DMS 273 (cell line): Measurements from ENCODE around the gene CUTA.

Experiments
- DNase-seq: peaks from one replicate; lab custom pipeline; 2025; ENCODE audit not compliant: unreplicated experiment; lab: John Stamatoyannopoulos, UW

CUTA gene

DNA sequence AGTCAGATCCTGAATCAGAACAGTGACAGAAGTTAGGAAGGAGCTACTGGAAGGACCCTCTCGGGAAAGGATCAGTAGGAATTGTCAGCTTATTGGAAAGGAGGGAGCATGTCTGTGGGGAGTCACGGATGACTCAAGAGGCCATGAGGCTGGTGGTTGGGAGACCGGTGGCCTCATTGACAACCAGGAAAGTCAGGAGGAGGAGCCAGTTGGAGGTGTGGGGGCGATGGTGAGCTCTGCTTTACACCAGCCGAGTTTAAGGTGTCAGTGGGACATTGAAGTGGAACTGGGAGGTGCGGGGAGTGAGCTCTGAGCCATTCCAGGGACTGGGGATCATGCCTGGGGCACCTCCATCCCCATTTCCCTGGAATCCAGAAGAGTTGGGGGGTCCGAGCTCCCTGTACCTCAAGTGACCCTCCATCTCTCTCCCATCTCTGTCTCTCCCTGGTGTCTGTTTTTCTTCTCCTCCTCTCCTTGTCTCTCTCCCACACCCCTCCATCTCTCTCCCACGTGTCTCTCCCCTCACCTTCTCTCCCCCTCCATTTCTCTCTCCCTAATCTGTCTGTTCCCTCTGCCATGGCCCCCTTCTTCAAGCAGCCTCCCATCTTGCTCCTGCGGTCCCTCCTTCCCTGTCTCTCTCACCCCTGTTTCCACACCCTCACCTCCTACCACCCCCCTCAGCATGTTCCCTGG is 22.2 kb upstream of the CUTA start:
- DNase-seq = no peak

DNA sequence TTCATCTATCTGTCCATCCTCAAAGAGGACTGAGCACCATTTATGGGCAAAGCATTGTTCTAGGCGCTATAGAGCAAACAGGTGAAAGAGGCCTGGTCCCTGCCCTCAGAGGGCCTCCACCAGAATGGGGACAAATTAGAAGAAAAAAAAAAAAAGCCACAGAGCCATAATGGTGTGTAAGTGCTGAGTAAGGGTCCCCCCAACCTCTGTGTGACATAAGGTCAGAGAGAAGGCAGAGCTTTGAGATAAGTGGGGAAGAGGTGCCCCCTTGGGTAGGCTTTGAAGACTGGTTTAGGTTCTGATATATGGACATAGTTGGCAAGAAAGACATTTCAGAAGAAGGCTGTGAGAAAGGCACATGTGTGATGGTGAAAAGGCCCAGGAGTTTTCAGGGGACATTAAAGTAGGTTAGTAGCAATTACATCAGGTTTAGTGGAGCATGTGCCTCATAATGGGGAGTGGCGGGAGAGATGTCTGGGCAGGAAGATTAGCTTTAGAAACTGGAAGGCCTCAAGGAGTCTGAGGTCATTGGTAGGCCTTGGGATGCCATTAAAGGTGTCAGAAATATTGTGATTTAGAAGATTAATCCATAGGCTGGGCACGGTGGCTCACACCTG is 21.2 kb upstream of the CUTA start:
- no peak for DNase-seq

DNA sequence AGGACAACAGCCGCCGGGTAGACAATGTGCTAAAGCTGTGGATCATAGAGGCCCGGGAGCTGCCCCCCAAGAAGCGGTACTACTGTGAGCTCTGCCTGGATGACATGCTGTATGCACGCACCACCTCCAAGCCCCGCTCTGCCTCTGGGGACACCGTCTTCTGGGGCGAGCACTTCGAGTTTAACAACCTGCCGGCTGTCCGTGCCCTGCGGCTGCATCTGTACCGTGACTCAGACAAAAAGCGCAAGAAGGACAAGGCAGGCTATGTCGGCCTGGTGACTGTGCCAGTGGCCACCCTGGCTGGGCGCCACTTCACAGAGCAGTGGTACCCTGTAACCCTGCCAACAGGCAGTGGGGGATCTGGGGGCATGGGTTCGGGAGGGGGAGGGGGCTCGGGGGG is 19.8 kb upstream of the CUTA start:
- no peak for DNase-seq

DNA sequence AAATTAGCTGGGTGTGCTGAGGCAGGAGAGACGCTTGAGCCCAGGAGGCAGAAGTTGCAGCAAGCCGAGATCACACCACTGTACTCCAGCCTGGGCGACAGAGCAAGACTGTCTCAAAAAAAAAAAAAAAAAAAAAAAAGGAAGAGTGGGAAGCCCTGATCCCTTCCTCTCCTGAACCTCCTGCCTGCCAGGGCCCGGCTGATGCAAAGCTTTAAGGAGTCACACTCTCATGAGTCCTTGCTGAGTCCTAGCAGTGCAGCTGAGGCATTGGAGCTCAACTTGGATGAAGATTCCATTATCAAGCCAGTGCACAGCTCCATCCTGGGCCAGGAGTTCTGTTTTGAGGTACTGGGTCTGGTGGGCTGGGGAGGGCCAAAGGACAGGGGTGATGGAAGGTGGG is 17.1 kb upstream of the CUTA start:
- DNase-seq = no peak

DNA sequence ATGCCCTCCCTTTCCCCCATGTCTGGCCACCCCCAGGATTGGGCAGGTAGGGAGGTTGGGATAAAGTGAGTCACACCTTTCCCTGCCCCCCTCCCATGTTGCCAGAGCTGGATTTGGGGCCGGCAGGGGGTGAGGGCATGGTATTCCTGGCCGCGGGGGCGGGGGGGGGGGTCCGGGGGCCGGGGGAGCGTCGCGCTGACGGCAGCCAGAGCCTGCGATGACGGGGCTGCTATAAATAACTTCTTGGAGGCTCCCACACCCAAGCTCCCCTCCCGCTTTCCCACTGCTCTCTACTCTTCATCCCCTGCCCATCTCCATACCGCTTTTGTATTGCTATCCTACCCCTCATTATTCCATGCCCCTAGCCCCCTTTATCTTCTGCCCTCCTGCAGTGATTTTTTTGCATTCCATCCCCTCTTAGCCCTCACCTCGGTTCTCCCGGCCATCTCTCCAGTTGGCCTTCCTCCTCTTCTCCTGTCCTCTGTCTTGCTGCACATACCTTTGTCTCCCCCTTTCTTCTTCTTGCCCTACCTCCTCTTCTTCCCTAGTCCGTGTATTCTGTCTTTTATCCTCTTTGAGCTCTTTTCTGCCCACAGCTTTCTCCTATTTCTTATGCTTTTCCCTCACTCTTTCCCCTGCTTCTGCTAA is 15.8 kb upstream of the CUTA start:
- DNase-seq = no peak

DNA sequence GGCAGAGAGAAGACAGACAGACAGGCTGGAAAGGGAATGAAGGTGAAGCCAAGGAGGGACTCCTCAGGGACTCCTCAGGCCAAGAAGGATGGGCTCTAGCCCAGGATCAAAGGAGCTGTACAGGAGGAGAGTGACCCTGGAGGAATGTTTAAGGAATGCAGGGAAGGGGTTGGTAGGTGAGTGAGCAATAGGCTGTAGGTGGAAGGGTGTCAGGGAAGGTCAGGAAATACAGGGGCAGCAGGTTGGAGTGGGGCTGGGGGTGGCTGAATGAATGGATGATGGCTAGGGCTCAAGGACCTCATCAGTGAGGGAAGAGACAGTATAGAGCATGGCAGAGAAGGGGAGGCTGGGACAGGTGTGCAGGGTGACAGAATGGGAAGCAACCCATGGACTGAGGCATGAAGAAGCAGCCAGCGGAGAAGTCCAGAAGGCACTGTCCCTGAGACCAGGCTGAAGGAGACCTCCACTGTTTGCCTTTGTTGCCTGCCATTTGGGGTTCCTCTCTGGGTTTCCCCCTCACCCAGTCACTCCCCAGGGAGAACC is 15.2 kb upstream of the CUTA start:
- no peak for DNase-seq

DNA sequence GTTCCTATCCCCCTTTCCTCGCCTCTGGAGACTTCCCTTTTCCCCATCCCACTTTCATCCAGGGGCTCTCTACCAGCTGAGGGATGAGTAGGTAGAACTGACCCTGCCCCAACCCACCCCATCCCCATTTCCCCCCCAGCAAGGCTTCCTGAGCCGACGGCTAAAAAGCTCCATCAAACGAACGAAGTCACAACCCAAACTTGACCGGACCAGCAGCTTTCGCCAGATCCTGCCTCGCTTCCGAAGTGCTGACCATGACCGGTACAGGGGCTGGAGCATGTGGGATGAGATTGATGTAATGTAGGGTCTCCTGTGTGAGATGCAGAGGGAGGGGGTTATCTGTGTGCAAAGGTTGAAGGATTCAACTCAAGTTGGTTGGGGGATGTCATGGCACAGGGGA is 14.6 kb upstream of the CUTA start:
- DNase-seq = no peak

DNA sequence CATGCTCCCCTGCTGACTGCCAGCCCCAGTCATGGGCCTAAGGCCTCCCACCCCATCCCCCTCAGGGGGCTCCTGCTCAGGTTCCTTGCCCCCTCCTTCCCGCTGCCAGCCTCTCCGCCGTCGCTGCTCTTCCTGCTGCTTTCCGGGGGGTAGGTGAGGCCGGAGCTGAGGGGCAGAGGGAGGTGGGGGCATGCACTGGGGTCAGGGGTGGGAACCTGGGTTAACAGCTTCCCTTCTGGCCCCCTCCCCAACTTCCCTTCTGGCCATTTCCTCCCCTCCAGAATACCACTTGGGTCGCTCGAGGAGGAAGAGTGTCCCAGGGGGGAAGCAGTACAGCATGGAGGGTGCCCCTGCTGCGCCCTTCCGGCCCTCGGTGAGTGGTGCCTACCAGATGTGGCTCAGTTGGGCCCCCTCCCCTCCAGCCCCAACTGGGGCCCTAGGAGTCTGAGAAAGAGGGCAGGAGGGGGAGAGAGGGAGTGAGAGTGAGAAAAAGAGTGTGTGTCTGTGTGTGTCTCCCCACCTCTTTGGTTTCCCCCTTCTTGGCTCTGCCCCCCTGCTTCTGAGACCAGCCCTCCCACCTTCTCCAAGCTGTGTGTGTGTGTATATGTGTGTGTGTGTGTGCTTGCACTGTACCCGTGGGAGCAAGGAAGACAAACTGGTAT is 14.1 kb upstream of the CUTA start:
- DNase-seq = no peak

DNA sequence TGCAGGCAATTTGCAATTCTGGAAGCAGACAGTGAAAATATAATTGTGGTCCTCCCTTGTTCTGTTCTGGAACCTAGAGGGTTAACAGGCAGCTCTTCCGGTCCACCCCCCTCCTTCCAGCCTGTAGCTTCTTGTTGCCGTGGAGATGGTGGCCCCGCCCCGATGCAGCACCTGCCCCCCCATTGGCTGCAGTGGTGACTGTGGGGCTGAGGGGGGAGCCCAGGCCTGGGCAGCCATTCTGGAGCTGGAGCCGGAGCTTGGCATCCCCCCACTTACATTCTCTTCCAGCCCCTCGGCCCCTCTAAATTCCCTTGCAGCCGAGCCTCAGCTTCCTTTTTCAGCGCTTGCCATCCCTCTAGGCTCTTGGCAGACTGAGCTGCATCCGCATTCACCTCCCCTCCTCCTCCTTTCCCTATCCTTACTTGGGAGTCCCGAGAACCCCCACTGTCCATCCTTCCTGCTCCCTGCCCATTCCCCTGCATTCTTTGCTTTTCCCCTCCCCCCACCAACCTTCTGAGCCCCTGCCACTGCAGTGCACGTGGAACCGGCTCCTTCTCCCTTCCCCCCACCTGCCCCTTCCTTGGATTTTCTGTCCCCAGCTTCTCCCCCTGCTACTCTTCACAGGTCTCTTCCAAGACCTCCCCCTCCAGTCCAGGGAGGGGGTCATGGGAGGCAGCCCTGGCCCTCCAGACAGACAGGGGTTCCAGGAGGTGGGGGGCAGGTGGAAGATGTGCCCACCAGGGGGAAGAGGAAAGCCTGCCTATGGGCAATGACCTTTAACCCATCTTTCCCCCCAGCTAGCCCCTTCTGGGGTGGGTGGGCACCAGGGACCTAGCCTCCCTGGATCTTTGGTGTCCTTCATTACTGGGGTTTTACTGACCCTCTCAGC is 13.3 kb upstream of the CUTA start:
- peak; percentile 81 for DNase-seq

DNA sequence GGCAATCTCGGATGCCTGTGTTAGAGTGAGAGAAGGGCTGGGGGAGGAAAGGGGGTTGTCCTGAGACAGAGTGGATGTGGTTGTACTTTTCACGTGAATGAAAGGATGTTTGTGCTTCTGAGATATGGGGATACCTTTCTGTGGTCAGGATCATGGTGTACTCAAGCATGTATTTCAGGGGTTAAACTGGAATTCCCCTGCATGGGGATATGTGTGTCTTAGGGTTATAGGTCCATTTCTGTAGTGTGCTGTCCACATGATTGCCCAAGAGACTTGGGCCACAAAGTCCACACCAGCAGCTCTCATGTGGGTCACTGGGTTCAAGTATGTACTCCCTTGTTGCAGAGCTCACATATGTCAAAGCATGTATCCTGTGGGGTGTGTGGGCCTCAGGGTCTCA is 12.4 kb upstream of the CUTA start:
- DNase-seq = no peak

DNA sequence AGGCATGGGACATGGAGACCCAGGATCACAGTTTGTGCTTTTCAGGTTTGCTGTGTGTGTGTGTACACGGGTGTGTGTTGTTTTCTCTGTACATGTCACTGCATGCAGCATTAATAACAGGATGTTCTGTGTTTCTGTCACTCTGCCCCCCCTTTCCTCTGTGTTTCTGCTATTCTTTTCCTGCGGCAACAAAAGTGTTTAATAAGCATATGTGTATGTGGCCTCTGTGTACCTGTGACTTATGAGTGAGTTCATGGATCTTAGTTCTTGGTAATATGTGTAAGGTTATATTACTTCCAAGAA is 11.8 kb upstream of the CUTA start:
- DNase-seq = no peak

DNA sequence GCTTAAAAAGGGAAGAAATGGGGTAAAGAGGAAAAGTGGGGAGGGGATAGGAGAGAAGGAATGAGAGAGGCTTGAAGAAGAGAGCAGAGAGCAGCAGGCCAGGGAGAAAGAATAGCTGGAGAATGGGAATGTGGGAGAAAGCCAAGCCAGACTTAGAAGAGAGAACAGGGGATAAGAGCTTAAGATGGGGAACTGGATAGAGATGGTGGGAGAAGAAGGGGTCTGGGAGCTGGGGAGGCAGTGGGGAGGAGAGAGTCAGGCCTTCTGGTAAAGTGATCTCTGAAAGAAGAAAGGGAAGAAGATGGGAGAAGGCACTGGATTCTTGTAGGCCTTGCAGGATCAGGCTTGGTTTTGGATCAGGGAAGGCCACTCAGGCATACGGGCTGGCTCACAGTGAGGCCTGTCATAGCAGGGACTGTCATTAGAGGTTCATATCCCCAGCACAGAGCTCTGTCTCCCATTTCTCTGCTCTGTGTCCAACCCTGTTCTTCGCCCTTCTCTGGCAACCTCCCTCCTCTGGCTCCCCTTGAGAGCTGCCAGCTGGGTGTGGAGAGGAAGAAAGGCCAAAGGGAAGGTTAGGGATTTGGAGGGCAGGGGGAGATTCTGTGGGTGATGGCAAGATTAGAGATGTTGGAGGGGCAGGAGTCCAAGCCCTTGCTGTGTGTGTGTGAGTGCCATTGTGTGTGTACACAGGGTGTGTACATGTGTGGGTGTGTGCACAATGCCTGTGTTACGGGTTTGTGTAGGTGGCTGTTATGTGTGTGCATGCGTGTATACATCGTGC is 11.3 kb upstream of the CUTA start:
- peak; percentile 26 for DNase-seq

DNA sequence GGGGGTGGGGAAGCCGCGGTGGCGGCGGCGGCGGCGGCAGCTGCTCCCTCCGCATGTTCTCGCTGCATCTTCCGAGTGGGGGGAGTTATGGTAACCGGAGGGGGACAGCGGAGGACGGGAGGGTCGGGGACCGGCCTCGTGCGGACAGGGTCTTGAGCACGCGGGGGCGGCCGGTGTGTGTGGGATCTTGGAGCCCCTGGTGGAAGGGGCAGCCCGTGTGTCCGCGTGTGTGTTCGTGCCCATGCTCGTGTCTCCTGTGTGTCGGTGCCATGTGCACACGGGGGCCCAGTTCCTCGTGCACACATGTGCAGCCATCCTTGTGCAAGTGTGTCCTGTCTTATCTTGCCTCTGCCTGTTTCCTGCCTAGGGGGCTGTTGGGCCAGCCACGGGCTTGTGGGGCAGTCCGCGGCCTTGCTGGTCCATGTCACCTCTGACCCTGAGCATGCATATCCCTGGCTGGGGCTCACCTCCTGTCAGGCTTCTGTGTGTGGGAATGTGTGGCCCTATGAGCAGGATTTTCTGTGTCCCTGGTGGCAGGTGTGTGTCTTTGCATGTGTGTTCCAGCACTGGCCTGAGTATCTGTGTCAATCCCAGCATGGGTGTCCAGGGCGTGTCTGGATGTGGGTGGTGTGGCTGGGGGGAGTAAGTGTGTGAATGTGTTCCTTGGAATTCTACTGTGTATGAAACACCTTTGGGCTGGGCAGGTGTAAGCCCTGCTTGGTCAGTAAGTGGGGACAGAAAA is 10.5 kb upstream of the CUTA start:
- DNase-seq = peak; percentile 72

DNA sequence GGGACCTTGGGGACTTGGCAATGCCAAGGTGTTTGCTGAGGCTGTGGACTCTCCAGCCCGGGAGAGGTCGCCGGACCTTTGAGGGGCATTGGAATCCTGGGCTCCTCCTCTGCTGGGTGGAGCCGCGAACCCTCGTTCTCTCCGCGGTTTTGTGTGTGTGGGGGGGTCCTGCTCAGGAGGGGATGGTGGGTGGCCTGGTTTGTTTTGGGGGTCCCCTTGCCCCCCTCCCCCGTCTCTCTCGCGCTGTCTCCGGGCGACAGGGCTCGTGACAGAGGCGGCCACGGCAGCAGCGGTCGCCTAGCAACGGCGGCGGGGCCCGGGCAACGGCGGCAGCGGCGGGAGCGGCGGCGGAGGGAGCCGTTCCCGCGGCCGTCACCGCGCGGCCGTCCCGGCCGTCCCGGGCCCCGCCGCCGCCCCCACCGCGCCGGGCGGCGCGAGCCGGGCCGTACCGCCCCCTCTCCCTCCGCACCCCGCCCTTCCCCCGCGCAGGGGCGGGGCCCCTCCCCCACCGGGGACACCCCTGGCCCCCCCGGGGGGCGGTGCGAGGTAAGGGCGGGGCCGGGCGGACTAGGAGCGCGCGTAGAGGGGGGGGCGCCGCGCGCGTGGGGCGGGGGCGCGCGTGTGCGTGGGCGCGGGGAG is 9.8 kb upstream of the CUTA start:
- peak; percentile 64 for DNase-seq

DNA sequence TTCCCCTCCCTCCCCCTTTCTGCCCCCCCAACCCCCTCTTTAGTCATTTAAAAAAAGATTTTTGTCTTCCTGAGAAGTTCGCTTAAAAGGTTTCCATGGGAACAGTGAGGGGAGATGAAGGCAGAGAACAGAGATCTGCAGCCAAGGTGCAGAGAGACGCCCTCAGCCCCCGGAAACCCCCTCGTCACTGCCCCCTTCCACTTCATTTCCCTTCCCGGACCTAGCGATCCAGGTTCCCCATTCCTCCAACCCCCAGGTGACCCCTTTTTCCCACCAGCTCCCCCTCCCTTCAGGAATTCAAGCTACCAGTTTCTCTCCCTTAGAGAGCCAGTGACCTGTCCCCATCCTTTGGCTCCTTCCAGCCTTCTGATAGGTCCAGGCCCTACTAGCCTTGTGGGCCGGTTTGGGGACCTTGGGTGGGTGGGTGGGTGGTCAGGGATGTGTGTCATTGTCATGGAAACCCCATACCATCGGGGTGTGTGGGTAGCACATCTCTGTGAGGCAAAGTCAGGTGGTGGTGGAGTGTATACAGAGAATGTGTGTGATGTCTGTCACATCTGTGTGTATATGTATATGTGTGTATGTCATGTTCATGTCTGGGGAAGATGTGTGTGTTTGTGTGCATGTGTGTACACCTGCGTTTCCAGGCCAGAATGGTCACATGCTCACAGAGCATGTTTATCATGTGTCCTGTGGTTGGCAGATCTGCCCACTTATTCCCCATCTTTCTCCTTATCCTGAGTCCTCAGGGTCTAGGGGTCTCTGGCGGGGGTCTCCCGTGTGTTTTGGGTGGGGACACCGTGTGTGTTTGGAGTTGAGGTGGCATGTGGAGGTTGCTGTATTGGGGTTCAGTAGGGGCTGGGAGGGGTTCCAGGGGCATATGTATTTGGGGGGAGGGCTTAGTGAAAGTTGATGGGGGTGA is 8.9 kb upstream of the CUTA start:
- DNase-seq = peak; percentile 67

DNA sequence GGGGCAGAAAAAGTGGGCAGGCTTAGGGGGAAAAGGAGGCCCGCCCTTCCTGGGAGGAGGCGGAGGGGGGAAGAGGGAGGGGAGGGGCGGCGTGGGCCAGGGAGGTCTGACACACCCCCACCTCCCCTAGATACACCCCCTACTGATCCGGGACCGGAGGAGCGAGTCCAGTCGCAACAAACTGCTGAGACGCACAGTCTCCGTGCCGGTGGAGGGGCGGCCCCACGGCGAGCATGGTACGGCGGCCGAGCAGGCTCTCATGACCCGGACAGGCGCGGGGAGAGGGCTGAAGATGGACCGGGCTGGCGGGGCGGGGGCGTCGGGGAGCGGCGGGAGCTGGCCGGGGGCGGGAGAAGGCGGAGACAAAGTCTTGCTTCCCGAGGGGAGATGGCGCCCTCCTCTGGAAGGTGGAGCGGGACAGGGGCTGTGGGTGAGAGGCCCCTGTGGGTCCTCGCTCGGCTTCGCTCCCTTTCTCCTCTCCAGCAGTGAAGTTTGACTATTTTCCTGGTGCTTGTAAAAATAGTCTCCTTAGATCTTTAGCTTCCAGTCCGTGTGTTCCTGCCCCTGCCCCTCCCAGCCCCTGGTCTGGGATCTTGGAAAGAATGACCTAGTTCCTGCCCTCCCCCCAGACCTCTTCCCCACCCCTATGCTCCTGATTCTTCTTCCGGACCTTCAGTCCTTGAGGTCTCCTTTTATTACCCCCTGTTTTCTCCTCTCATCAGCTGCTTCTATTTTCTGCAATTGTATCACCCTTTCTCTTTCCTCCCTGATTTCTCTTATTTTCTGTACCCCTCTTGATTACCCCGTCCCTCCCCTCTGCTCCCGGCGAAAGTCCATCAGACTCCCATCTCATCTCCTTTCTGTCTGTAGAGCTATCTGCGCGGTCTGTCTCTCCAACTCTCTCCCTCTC is 8.0 kb upstream of the CUTA start:
- peak; percentile 95 for DNase-seq
